ENCODE results near the gene EIF2D.
"Not testable (repeated sequence)": the region's sequence is repeated elsewhere in the genome, so short reads cannot be mapped to it uniquely, and the experiment has no call there.

EIF2D gene, protein sequence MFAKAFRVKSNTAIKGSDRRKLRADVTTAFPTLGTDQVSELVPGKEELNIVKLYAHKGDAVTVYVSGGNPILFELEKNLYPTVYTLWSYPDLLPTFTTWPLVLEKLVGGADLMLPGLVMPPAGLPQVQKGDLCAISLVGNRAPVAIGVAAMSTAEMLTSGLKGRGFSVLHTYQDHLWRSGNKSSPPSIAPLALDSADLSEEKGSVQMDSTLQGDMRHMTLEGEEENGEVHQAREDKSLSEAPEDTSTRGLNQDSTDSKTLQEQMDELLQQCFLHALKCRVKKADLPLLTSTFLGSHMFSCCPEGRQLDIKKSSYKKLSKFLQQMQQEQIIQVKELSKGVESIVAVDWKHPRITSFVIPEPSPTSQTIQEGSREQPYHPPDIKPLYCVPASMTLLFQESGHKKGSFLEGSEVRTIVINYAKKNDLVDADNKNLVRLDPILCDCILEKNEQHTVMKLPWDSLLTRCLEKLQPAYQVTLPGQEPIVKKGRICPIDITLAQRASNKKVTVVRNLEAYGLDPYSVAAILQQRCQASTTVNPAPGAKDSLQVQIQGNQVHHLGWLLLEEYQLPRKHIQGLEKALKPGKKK

DNA sequence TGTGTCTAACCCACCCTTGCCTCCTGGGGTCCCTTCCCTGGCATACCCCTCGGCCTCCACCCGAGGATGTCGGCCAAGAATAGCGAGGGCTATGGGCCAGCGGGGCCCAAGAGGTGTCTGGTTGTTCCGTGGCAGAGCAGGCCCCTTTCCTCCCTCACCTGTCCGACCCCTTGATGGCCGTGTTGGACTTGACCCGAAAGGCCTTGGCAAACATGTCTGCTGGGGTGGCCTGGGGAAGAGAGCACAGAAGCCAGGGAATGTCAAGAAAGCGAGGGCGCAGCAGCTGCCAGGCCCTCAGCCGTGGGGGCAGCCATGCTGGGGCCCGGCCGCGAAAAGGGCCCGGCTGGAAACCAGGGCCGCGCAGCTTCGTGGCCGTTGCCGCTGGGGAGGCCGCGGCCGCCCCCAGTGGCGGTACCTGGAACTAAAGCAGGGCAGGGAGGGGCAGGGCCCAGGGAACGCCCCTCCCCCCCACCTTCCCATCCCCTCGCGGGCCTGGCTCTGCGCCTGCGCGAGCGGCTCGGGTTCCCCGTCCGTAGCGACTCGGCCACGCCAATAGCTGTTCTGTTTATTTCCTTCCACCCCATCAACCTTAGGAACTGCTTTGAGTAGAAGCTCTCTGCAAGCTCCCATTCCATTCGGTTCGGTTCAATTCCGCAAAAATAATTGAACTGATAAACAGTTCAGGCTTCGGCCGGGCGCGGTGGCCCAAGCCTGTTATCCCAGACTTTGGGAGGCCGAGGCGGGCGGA, at the start of gene EIF2D:
Gene EIF2D, minus strand, starts transcription at position 337 of the 748 bp plus-strand sequence. Its CDS starts 123 bp downstream, at position 214.
- in situ Hi-C loops (cut with MboI; ENCODE audit: low sequenced_read_pairs): no loop called here

DNA sequence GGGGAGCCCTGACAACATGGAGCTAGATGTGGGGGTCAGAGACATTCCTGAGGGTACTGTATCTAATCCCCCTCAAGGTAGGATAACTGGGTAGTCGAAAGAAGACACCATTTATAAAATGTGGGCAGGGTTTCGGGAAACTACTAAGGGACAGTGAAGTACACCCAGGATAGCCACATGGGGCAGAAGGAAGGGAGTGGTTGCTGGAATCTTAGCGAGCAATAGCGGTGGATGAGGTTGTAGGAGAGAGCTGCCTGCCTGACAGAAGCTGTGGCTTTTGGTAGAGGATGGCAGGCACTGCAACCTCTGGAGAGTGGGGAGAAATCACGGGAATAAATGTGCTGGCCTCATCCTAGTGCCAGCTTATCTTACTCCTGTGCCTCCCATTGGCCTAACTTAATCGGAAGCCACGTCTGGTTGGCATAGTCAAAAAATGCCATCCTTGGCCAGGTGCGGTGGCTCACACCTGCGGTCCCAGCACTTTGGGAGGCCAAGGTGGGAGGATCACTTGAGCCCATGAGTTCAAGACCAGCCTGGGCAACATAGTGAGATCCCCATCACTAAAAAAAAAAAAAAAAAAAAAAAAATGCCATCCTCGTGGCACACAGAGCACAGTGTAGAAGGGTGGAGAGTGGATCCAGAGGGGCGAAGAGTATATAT, 49.0 kb upstream of the EIF2D start:
- in situ Hi-C loops (cut with MboI; ENCODE audit: low sequenced_read_pairs): no loop called here

DNA sequence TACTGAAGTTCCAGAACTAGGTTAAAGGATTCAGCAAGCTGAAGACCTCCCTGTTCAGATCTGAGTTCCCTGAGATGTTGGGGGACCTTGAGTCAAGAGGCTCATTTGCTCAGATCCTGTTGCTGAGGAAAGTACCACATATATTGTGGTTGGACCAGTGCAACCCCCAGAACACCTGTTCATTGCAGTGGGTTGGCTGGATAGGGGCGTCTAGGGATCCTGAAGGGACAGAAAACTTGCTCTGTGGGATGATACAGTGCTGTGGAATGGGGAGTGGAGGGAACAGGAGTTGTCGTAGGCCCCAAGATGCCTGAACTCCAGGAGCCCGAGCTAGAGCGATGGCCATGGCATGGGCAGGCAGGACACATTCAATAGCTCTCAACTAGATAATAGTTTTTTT, 47.9 kb upstream of the EIF2D start:
- in situ Hi-C loops (cut with MboI; ENCODE audit: low sequenced_read_pairs): no loop called here

DNA sequence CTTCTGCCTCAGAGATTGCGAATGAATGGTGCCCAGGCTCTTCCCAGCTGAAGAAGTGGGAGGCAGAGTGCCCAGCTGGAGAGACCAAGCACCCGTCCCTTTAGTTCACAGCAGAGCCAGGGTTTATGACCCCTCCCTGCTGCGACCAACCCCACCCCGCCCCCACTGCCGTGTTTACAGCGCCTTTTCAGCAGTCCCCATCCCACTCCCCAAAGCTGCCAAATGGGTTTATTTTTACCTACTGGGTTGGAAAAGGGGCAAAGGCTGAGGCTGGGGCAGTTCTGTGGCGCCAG, 46.7 kb upstream of the EIF2D start:
- in situ Hi-C loops (cut with MboI; ENCODE audit: low sequenced_read_pairs): no loop called here

DNA sequence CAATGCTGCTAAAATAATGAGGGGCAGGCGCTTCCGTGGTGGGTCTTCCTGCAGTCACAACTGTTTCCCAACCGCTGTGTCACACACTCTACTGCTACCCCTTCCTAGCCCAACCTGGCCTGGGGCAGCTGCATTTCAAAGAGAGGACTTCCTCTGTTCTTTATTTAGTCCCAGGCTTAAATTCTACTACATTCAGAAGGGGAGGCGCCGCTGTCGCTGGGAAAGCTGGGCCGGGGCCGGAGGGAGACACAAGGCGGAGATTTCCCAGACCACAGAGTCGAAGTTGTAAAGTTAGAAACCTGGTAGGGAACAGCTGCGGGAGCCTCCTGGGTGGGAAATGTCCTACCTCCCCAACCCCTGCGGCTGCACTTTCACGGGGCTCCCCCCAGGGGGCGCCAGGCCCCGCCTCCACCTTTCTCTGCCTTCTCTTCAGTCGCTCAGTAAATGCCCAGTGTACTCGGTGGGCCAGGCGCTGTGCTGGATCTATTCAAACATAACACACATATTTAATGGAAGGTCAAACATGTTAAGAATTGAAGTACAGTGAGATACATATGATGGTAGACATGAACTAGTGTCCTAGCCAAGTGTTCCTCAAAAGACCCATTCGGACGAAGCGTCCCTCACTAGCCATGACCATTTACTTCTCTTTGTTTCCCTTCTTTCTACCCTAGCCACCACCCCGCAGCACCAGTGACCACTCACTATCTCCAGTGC, 46.2 kb upstream of the EIF2D start:
- in situ Hi-C loops (cut with MboI; ENCODE audit: low sequenced_read_pairs): no loop called here

DNA sequence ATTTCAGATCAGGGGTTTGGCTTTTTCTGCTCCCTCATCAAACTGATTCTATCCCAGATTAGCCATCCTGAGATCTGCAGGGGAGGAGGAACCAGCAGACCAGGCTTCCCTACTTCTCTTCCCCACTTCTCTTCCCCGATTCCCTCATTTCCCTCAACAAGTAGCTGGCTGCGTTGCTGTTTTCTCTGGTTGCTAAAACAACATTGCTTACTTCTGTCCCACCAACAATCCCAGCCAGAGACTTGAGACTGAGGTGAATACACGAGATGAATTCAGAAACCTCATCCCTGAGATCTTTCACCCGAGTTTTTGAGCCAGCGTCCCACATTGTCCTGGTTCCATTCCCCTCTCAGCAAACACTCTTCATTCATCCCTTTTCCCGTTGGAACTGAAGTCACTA, 45.5 kb upstream of the EIF2D start:
- in situ Hi-C loops (cut with MboI; ENCODE audit: low sequenced_read_pairs): no loop called here

DNA sequence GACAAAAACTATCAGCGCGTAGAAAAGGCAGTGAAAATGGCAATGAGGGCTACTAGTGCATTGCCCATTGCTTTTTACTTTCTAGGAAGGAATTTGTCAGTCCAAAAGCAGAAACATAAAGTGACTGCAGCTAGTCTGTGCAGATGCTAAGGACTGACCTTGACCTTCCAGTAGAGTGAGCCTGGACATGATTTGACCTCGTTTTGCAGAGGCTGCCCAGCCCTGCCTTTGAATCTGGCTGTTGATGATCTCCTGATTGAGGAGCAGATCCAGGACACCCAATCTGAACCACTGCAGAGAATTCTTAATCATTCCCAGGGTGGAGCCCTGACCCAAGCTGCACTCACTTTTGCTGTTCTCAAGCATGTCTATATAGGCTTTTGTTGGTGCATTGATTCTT, 44.7 kb upstream of the EIF2D start:
- in situ Hi-C loops (cut with MboI; ENCODE audit: low sequenced_read_pairs): no loop called here

DNA sequence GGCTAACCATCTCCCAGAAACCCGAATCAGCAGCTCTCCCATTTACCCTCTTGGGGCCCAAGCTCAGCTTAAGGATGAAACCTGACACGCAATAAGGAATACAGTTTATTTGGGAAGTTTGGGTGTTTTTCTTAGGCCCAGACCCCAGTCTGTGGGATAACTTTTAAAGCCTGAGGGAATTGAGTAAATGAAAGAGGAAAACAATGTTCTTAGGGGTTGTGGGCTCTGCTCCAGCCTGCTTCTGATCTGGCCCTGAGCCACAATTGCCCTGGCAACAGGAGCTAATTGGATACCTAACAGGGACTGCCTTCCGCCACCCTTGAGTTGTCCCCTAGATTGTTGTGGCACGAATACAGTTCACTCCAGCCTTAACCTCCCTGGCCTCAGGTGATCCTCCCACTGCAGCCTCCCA, 43.2 kb upstream of the EIF2D start:
- in situ Hi-C loops (cut with MboI; ENCODE audit: low sequenced_read_pairs): no loop called here

DNA sequence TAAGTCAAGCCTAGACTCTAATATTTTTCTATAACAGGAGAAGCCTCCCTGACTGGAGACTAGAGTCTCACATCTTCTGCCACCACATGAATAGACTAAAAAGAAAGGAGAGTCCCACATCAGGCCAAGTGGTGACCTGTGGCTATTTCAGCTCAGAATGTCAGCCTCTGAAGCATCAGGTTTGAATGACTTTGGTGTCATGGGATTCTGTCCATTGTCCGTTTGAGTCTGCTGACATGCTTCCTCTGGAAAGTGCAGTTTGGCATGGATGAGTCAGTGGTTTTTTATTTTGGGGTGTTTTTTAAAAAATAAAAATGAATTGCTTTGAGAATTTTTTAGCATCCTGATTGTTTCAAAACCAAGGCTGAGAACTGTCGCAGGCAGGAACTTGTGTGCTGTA, 42.6 kb upstream of the EIF2D start:
- in situ Hi-C loops (cut with MboI; ENCODE audit: low sequenced_read_pairs): no loop called here

DNA sequence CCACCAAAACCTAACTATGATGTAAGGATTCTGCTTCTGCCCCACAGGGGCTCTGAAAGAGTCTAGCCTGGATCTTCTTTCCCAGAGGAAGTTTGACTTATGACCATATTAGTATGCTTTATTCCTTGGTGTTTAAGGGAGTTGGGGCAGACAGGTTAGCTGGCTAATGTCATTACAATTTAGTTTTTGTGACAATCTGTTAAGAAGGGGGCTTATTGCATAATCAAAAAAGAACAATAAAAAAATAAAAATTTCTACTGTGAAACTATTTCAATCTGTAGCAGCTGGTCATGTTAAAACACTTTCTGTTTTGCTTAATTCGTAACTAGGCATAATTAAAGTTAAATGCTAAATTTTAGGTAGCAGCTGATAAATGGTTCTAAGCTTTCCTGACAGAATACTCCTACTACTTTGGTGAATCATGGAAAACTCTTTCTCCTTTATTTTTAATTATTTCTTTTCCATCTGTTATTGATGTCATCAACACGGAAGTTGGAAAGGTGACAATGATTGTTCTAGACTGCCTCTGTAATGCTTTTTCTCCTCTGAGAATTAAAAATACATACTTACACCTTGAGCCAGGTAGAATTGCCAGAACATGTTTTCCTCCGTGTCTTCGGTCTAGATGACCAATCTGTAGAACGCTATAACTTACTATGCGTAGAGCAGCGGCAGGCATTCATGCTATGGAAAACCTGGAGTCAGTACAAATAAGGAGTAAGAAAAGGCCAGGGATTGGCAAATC, 41.6 kb upstream of the EIF2D start:
- in situ Hi-C loops (cut with MboI; ENCODE audit: low sequenced_read_pairs): no loop called here

DNA sequence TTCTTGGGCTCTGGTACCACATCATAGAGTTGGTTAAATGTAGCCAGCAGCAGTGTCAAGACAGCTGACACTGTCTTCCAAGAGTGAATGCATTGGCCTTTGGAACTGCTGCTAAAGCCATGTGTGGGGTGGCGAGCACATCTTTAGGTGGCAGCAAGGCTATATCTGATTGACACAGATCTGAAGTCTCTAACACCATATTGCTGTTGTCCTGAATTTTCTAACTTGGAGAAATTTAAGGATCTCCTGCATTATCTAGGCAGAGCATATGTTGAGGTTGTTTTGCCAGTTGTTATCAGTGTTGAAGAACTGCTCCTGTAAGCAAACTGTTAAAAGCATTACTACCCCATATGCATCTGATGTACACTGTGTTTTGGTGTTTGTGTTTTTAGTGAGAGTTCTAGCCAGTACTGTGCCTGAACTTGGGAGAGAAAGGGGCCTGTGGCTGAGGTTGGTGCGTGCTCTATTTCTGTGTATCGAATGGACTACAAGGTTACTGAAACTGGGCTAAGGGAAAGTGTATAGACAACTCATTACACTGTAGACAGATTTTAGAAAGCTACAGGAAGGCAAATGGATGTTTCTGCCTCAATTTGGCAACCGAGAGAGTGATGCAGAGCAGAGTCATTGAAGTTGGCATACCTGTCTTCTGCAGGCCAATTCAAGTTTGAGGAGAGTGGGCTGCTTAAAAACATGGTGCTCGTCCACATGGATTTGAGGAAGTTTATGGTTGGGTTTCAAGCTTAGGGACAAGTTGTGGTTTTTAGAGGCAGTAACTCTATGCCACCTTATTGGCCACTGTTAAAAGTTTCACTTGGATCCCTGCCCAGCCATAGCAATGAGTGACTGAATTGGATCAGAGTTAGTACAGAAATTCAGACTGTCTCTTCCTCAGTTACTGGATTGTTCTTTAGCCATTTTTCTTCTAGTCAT, 40.0 kb upstream of the EIF2D start:
- in situ Hi-C loops (cut with MboI; ENCODE audit: low sequenced_read_pairs): no loop called here

DNA sequence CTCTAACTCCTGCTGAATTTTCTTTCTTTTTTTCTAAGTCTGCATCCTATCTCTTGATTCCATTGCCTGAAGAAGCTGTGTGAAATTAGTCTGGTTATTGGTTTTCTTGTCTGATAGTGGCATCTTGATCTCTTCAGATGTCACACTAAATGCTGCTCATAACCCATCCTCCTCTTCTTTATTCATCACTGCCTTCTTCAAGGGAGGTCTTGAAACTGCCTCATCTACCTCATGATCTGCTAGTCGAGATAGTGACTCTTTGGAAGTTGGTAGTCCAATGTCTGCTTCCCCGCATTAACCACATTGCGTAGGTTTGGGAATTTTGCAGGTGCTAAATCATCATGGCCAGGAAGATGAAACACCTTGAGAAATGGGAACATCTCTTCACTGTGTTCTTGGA, 38.7 kb upstream of the EIF2D start:
- in situ Hi-C loops (cut with MboI; ENCODE audit: low sequenced_read_pairs): no loop called here

DNA sequence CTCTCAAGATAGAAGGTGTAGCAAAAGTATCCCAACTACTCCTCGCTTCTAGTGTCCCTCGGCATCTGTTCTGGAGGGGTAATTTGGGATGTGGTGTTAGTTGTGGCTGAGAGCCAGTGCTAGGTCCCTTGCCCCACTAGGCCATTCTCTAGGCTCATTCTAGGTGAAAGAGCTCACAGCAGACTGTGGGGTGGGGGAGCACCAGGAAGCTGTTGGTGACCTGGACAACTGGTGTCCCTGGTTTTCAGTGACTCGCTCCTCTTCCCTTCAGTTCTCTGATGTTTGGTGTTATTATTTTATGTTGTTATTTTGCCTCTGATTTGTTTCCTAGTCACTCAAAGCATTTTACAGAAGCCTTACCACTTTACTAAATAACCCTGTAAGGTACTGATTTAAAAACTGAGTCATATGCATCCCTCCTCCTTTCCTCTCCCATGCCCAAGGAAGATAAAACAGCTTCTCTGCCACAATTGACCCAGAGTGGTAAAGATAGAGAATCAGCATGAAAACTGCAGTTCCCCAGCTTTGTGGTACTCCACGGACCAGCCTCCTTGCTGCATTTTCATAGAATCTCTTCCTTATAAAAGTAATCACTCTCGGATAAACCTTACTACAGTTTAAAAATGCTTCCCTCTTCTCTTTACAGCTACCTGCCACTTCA, 37.1 kb upstream of the EIF2D start:
- in situ Hi-C loops (cut with MboI; ENCODE audit: low sequenced_read_pairs): no loop called here

DNA sequence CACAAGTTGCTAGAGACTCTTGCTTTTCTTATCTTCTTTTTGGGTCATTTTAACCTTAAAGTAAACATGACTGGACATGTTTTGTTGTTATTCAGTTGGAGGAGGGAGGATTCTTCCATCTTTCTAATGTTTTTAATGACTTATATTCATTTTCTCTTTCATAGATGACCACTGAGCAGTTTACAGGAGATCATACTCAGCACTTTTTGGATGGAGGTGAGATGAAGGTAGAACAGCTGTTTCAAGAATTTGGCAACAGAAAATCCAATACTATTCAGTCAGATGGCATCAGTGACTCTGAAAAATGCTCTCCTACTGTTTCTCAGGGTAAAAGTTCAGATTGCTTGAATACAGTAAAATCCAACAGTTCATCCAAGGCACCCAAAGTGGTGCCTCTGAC, 35.0 kb upstream of the EIF2D start:
- in situ Hi-C loops (cut with MboI; ENCODE audit: low sequenced_read_pairs): no loop called here

DNA sequence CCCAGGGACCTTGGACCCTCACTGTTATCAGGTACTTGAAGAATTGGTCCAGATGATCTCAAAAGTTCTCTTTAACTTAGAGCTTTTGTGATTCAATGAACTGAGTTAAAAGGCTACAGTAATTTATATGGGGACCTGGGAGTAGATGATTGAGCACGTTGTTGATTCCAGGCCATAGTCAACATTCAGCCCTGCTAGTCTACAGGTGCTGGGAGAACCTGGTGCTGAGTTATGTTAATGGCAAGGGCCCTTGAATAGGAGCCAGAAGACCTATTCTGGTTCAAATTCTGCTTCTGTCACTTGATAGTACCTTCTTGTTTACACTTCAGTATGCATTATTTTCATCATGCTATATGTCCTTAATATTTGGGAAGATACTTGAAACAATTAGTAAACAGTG, 34.2 kb upstream of the EIF2D start:
- in situ Hi-C loops (cut with MboI; ENCODE audit: low sequenced_read_pairs): no loop called here

DNA sequence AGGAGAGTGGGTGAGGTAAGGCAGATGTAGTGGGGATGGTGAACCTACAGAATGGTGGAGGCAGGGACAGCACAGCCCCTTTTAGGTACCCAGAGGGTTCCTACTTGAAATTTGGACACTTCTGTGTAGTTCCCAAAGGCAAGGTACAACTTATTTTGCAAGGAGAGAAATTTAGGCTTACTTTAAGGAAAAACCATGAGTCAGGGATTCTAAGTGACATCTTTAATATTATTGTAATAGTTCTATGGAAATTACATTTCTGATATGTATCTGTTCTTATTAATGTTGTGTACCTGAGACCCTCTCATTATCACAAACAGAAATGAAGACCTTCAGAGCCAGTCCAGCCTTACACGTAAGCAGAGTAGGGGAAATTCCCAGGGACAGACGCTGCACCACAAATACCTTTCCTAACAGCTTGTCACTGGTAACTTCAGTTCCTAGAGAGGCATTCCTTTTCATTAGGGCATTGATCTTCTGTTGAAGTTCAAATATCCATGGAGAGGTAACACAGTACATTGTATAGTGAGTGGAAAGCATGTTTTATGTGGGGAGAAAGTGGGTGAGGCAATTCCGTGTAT, 30.9 kb upstream of the EIF2D start:
- in situ Hi-C loops (cut with MboI; ENCODE audit: low sequenced_read_pairs): no loop called here

DNA sequence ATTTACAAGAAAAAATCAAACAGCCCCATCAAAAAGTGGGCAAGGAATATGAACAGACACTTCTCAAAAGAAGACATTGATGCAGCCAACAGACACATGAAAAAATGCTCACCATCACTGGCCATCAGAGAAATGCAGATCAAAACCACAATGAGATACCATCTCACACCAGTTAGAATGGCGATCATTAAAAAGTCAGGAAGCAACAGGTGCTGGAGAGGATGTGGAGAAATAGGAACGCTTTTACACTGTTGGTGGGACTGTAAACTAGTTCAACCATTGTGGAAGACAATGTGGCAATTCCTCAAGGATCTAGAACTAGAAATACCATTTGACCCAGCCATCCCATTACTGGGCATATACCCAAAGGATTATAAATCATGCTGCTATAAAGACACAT, 29.8 kb upstream of the EIF2D start:
- in situ Hi-C loops (cut with MboI; ENCODE audit: low sequenced_read_pairs): not testable (repeated sequence)

DNA sequence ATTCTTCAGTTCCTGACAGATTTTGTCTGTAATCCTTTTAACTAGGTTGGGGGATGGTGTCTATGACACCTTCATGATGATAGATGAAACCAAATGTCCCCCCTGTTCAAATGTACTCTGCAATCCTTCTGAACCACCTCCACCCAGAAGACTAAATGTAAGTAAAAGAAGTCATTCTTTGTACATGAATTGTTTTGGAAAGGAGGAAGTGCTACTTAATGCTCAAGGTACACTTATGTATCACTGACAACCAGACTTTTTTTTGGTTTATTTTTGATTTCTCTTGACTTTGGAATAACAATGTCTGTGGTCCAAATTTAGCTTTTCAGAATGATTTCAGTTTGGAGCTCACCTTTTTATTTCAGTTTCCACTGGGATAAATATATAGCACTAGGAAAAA, 25.3 kb upstream of the EIF2D start:
- in situ Hi-C loops (cut with MboI; ENCODE audit: low sequenced_read_pairs): no loop called here
